Loucy (cell line): ENCODE results near the gene FLRT1.

Source experiments
- CTCF ChIP-seq: fragments of 200-600 bp; sonication (generic); conservative IDR thresholded peaks from 2 replicates; pipeline ENCODE4 v1.5.1; 2014; ENCODE audit warnings: mild to moderate bottlenecking, antibody characterized with exemption, low read length
- EZH2phosphoT487 ChIP-seq: fragments of 200-600 bp; IDR thresholded peaks from 2 replicates; pipeline ENCODE4 v1.6.1; 2018; ENCODE audit warnings: antibody characterized with exemption, mild to moderate bottlenecking, moderate library complexity, borderline replicate concordance

- TF ChIP-seq CTCF (no peak), EZH2phosphoT487 (no peak)
These were observed 628 bp upstream of the FLRT1 start for GRCh38 chr11:64035081-64035524.
